HTR-8/SVneo (cell line): ENCODE measurements around the gene CYBA.
A peak's percentile ranks its signal among the peaks of the same experiment; 100 is the strongest.

Source experiments
- DNase-seq: peaks from one replicate; pipeline ENCODE4 v3.0.0; 2011; ENCODE audit warnings: low spot score, mixed read lengths; ENCODE audit not compliant: insufficient read length
- FAIRE-seq: peaks from 2 replicates; lab custom pipeline; 2011; peaks lifted over from hg19 to GRCh38; lab: Jason Lieb, UNC

Gene CYBA

GRCh38 chr16:88633684-88634140 lies 17.1 kb downstream of the CYBA start:
- FAIRE-seq (peak; percentile 71), DNase-seq (peak; percentile 57)

- no peak for FAIRE-seq
- no peak for DNase-seq
Measured at GRCh38 chr16:88632587-88632930, 18.3 kb downstream of the CYBA start.

- DNase-seq (no peak), FAIRE-seq (no peak)
Measured at GRCh38 chr16:88631920-88632586, 18.8 kb downstream of the CYBA start.

GRCh38 chr16:88631384-88631783 lies 19.5 kb downstream of the CYBA start:
- DNase-seq (no peak), FAIRE-seq (no peak)

- DNase-seq (no peak), FAIRE-seq (no peak)
Measured at GRCh38 chr16:88630941-88631340, 19.9 kb downstream of the CYBA start.

- no peak for DNase-seq
- FAIRE-seq = no peak
Measured at GRCh38 chr16:88630433-88630832, 20.4 kb downstream of the CYBA start.

- DNase-seq = no peak
- FAIRE-seq = no peak
Measured at GRCh38 chr16:88629835-88630234, 21.0 kb downstream of the CYBA start.

GRCh38 chr16:88628512-88628974 lies 22.3 kb downstream of the CYBA start:
- DNase-seq (no peak), FAIRE-seq (no peak)

- FAIRE-seq (no peak), DNase-seq (no peak)
Measured at GRCh38 chr16:88627531-88628411, 23.1 kb downstream of the CYBA start.

- FAIRE-seq = no peak
- DNase-seq = no peak
Measured at GRCh38 chr16:88626646-88627045, 24.2 kb downstream of the CYBA start.

GRCh38 chr16:88624977-88625576 lies 25.8 kb downstream of the CYBA start:
- DNase-seq = no peak
- FAIRE-seq = no peak

- FAIRE-seq = no peak
- no peak for DNase-seq
Measured at GRCh38 chr16:88624481-88624880, 26.4 kb downstream of the CYBA start.

GRCh38 chr16:88623858-88624257 lies 27.0 kb downstream of the CYBA start:
- no peak for FAIRE-seq
- DNase-seq = no peak

GRCh38 chr16:88622866-88623265 lies 28.0 kb downstream of the CYBA start:
- FAIRE-seq (no peak), DNase-seq (no peak)

- no peak for DNase-seq
- FAIRE-seq = no peak
Measured at GRCh38 chr16:88622125-88622524, 28.7 kb downstream of the CYBA start.

- no peak for FAIRE-seq
Measured at GRCh38 chr16:88619859-88620815, 30.7 kb downstream of the CYBA start.

GRCh38 chr16:88618956-88619667 lies 31.7 kb downstream of the CYBA start:
- FAIRE-seq (no peak), DNase-seq (no peak)

More at GRCh38 chr16:88619859-88620815, 30.7 kb downstream of the CYBA start:
- no peak for DNase-seq

GRCh38 chr16:88618182-88618955 lies 32.5 kb downstream of the CYBA start:
- DNase-seq (no peak), FAIRE-seq (no peak)
